AG09319 (cell line): ENCODE measurements around the gene PYROXD2.
A peak's percentile ranks its signal among the peaks of the same experiment; 100 is the strongest.

Experiments used
- DNase-seq: peaks from one replicate; pipeline ENCODE4 v3.0.0-alpha.2; 2010; ENCODE audit warnings: low read depth; ENCODE audit errors: extremely low read depth
- CTCF ChIP-seq: IDR thresholded peaks from 2 replicates; pipeline ENCODE4 v1.5.1; 2011; ENCODE audit warnings: low read depth, mild to moderate bottlenecking, inconsistent platforms, low read length, moderate library complexity

The PYROXD2 gene

GRCh38 chr10:98365406-98366061, 49.4 kb downstream of the PYROXD2 start:
- no peak for DNase-seq
- no peak for TF ChIP-seq CTCF

- no peak for DNase-seq
- no peak for TF ChIP-seq CTCF
These were observed 50.4 kb downstream of the PYROXD2 start for GRCh38 chr10:98364432-98365102.

GRCh38 chr10:98363220-98363619, 51.8 kb downstream of the PYROXD2 start:
- no peak for TF ChIP-seq CTCF
- DNase-seq = no peak

- DNase-seq = peak; percentile 92
- TF ChIP-seq CTCF = no peak
These were observed 53.6 kb downstream of the PYROXD2 start for GRCh38 chr10:98361131-98362025.

GRCh38 chr10:98357194-98357822, 57.7 kb downstream of the PYROXD2 start:
- TF ChIP-seq CTCF = no peak
- no peak for DNase-seq

- DNase-seq = no peak
- TF ChIP-seq CTCF = no peak
These were observed 60.5 kb downstream of the PYROXD2 start for GRCh38 chr10:98354491-98354890.

GRCh38 chr10:98353170-98353569, 61.8 kb downstream of the PYROXD2 start:
- no peak for TF ChIP-seq CTCF

More at GRCh38 chr10:98353170-98353569, 61.8 kb downstream of the PYROXD2 start:
- no peak for DNase-seq
